ENCODE measurements around the gene PTX4.

PTX4 gene

DNA sequence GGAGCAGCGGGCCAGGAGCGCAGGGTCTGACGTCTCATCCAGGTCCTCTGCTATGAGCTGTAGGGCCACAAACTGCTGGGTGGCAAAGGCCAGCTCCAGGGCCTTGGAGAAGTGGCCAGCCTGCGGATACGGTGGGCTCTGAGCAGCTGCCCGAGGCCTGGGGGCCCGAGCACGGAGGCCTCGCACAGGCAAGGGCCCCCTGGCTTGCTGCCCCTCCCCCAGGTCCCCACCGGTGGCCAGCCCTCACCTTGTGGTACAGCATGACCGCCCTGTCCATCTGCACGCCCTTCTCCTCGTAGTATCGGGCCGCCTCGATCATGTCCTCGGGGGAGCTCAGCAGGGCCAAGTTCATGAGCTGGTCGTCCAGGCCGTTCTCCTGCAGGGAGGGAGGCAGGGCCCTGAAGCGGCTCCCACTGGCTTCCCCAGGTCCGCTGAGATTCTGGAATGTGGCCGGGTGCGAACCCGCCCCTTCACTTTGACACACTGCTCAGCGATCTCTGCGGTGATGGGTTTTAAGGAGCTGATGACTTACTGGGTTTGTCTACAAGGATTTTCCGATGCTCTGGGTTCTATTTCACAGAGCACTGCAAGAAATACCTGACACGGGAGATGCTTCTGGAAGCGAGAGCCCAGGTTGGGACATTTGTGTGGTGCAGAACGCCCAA lies 35.0 kb upstream of the PTX4 start:
- no peak for DNase-seq (ENCODE audit: low spot score)

DNA sequence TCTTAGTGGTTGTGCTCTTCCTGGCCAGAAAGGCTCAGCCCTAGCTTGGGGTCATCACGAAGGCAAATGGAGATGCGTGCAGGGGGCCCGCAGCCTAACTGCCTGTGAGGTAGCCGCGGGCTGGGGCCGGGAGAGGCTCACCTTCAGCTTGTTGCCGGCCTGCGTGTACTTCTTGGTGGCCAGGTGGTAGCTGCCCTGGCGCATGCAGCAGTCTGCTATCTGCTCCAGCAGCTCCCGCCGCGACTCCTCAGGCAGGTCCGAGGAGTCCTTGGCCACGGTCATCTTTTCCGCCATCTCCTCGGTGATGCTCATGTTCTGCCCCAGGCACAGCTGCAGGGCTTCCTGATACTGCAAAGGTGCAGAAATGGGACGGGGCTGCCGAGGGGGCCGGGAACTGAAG lies 31.7 kb upstream of the PTX4 start:
- DNase-seq (ENCODE audit: low spot score), result no peak

- no peak for DNase-seq (ENCODE audit: low spot score)
These were observed 31.1 kb upstream of the PTX4 start for GRCh38 chr16:1519831-1520230.

GRCh38 chr16:1518626-1519135 lies 29.9 kb upstream of the PTX4 start:
- DNase-seq (ENCODE audit: low spot score), result no peak

DNA sequence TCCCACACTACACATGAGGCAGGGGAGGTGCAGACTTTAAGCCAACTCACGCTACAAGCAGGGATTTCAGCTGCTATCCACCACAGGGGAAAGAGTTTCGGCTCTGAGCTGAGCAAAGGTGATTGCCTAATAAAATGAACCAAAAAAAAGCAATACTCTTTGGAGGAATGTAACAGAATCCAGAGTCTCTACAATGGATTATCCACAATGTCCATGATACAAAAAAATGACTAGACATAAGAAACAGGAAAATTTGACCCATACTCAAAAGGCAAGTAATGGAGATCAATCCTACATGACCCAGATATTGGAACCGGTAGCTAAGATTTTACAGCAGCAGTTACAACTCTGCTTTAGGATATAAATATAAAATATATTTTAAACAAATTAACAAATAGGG lies 25.8 kb upstream of the PTX4 start:
- no peak for DNase-seq (ENCODE audit: low spot score)

GRCh38 chr16:1512774-1513173 lies 24.0 kb upstream of the PTX4 start:
- DNase-seq (ENCODE audit: low spot score), result no peak

DNA sequence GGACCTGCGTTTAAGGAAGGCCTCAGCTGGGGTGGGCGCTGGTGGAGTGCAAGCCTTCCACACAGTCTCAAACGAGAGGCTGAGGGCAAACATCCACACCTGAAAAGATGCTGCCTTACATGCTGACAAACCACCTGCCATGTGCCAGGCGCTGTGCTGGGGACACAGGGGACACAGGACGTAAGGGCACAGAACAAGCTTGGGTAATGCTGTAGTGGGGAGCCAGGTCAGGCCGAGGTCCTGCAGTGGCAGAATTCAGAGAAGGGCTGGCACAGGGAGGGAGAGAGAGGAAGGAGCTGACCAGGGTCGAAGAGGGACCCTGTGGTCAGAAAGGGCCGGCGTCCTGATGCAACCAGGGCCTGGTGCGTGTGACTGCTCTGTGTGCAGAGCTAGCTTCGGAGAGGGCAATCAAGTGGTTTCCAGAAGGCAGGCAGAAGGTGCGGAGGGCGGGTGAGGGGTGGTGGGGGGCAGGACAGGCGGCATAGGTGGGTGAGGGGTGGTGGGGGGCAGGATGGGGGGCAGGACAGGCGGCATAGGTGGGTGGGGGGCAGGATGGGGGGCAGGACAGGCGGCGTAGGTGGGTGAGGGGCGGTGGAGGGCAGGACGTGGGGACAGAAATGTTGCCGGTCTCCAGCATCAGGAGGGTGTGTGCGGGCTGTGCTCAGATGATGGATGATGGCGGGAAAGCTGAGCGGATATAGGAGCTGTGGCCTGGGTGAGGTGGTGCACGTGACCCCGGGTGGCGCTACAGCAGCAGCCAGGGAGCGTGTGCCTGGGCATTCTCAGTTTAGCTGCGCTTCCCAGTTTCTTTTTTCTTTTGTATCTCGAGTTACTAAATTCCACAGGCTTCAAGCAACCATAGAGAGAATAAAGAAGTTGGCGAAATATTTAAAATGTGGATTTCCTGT lies 23.2 kb upstream of the PTX4 start:
- no peak for DNase-seq (ENCODE audit: low spot score)

DNA sequence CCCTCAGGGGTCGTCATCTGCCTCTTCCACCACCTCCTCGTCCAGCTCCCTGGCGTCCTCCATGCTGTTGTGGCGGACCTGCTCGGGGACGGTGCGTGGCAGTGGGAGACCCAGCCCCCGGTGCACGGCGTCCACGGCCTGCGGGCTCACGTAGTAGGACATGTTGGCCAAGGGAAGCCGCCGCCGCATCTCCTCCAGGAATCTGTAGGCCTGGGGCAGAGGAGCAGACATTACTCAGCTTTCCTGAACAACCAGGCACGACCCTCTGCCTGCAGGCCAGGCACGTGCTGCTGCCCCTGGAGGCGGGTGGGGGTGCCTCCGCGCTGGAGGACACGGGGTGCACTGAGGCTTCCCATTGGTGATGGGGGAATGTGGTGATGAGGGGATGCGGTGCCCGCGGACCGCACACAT lies 22.2 kb upstream of the PTX4 start:
- DNase-seq (ENCODE audit: low spot score), result no peak

GRCh38 chr16:1510272-1510671 lies 21.5 kb upstream of the PTX4 start:
- DNase-seq (ENCODE audit: low spot score), result no peak

- DNase-seq (ENCODE audit: low spot score), result no peak
These were observed 20.8 kb upstream of the PTX4 start for GRCh38 chr16:1509307-1510221.

DNA sequence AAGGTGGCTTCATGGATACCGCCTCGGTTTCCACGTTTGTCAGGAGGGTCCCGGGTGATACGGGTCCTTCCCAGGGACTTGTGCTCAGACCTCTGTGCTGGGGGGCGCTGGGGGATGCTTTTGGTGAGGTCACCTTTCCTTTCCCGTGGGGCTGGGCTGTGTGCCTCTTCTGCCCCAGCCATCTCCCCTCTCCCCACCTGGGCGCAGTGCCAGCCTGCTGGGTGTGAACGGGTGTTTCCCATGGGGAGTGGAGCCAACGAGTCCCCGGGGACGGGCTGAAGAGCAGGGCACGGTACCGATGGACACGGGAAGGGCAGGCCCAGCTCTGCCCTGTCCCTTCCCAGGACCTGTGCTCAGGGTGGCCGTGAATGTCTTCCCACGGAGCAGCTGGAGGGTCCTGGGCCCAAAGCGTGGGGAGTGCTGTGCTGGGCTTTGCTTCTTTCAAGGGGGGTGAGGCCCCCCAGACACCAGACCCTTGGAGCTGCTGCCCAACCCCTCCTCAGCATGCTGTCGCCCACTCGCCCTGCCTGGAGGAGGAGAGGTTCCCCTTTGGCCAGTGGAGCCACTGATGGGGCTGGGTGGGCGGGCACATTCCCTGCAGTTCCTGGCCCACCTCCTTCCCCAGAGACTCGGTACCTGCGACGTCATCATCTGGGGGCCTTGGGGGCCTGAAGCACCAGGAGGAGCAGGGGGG lies 19.9 kb upstream of the PTX4 start:
- DNase-seq (ENCODE audit: low spot score), result no peak

GRCh38 chr16:1506494-1507213 lies 17.9 kb upstream of the PTX4 start:
- no peak for DNase-seq (ENCODE audit: low spot score)

- no peak for DNase-seq (ENCODE audit: low spot score)
These were observed 17.2 kb upstream of the PTX4 start for GRCh38 chr16:1505912-1506311.

DNA sequence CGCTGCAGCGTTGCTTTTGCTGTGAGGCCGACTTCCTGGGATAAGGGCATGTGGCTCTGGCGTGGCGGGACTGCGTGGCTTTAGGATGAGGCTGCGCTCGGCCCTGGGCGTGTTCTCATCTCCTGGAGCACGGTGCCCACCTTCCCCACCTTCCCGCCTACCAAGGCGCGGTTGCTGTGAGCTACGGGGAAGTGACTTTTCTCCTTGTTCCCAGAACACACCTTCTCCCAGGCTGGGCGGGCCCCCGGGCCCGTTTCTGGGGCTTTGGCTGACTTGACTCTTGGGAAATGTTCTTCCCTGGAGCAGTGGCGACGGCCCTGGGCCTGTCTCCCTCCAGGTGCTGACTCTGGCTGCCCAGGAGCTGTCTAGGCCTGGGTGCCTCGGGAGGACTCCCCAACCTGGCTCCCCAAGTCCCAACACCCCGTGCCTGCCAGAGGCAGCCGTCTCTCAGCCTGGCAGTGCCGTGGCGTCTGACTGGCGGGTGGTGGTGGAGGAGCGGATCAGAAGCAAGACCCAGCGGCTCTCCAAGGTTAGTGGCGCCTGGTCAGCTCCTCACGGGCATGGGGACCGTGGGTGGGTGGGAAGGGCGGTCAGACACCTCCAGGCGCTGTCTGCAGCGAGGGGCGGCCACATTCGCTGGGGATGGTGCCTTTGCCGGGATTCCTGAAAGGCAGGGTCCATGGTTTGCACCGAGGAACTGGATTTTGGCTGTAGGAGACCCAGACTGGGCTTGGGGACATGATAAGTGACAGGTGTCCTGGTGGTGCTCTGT lies 16.5 kb upstream of the PTX4 start:
- DNase-seq (ENCODE audit: low spot score), result no peak

GRCh38 chr16:1503110-1503955 lies 14.6 kb upstream of the PTX4 start:
- DNase-seq (ENCODE audit: low spot score), result no peak

DNA sequence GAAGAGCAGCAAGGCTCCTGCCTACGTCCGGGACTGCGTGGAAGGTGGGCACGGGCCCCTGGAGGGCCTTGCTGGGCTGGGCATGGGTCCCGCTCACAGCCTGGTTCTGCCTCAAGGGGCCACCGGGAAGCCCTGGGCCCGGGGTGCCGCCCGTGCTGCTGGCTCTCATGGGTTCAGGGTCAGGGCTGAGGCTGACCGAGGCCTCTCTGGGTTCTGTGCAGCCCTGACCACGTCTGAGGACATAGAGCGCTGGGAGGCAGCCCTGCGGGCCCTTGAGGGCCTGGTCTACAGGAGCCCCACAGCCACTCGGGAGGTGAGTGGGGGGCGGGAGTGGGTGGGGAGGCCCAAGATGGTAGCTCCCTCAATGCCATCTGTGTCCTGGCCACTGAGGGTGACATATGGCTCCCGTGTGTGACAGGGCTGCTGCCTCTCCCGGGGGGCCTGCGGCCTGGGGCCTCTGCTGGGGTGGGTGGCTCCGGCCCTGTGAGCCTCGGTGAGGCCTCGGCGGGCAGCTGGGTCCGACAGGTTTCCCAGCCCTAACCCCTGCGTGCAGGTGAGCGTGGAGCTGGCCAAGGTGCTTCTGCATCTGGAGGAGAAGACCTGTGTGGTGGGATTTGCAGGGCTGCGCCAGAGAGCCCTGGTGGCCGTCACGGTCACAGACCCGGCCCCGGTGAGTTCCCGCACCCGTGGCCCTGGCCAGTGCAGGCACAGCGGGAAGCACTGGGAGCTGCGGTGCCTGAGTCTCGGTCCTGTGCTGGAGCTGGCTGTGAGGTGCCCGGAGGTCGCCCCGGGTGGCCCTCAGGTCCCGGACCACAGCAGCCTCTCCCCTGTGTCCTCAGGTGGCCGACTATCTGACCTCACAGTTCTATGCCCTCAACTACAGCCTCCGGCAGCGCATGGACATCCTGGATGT lies 13.6 kb upstream of the PTX4 start:
- no peak for DNase-seq (ENCODE audit: low spot score)

DNA sequence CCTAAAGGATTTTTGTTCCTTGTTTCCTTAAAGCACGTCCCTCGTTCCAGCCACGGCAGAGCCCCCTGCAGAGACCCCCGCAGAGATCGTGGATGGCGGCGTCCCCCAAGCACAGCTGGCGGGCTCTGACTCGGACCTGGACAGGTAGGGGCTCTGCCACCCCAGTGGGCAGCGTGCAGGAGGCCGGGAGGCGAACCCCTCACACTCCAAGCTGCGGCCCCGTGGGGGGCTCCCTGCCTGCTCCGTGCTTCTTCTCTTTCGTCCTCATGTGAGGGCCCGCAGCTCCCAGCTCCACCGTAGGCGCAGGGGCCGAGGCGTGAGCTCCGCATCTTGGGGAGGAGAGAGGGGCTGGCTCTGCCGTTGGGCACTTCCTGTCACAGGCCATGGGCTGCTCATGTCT lies 12.9 kb upstream of the PTX4 start:
- no peak for DNase-seq (ENCODE audit: low spot score)

- DNase-seq (ENCODE audit: low spot score), result no peak
These were observed 11.9 kb upstream of the PTX4 start for GRCh38 chr16:1500465-1501150.
